Measurements from ENCODE around the gene TUBGCP6.

The TUBGCP6 gene

DNA sequence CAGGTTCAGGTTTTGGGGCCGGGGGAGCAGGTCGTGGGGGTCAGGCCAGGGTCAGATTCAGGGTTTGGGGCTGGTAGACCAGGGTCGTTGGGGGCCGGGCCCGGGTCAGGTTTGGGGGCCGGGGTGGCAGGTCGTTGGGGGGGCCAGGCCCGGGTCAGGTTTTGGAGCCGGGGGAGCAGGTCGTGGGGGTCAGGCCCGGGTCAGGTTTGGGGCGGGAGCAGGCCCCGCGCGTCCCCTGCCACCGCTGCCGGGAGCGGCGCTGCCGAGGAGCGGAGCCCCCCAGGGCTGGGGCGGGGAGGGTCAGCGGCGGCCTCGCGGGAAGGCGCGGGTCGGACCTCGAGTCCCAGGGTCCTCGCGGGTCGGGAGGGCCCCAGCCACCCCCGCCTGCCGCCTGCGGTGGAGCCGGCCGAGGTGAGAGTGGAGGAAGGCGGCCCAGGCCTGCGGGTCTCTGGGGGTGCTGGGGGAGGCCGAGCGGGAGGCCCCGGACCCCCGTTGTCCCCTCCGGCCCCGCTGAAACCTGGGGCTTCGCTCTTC is 58.6 kb downstream of the TUBGCP6 start:
- TF ChIP-seq EZH2phosphoT487 (IDR thresholded peaks at IDR 0.05; ENCODE audit: borderline replicate concordance) = no peak
- no peak for TF ChIP-seq CTCF (conservative IDR thresholded peaks at IDR 0.05; ENCODE audit: low read length)
- Histone ChIP-seq H3K9me2 (replicated peaks; ENCODE audit: low read depth, low read length) (no peaks in the 10 kb centered on the region), H3K9ac (ENCODE audit: low read depth, low read length, poor library complexity, severe bottlenecking) (peak overlapping the region; percentile 92), H3F3A (ENCODE audit: low read depth) (peaks cover 3% of the 10 kb centered on the region; the same call in 1 of the 2 replicates), H3K4me3 (ENCODE audit: low read length, poor library complexity, severe bottlenecking) (peak overlapping the region; percentile 77), H3K27me3 (ENCODE audit: insufficient read depth, low read length, poor library complexity, severe bottlenecking) (no peaks in the 10 kb centered on the region), H2AFZ (ENCODE audit: low read length) (no peak overlapping the region), H4K20me1 (ENCODE audit: insufficient read depth, low read length, poor library complexity, severe bottlenecking) (peaks cover 19% of the 10 kb centered on the region), H3K4me1 (ENCODE audit: insufficient read depth, low read length, poor library complexity, severe bottlenecking) (peaks cover 36% of the 10 kb centered on the region), H3K9me3 (ENCODE audit: insufficient read depth, low read depth, low read length) (no peaks in the 10 kb centered on the region), H3K79me2 (ENCODE audit: insufficient read depth, low read length) (peaks cover 43% of the 10 kb centered on the region), H3K36me3 (ENCODE audit: insufficient read depth, low read length) (no peaks in the 10 kb centered on the region), H3K4me2 (ENCODE audit: low read depth, low read length, poor library complexity, severe bottlenecking) (peak overlapping the region; percentile 80)

DNA sequence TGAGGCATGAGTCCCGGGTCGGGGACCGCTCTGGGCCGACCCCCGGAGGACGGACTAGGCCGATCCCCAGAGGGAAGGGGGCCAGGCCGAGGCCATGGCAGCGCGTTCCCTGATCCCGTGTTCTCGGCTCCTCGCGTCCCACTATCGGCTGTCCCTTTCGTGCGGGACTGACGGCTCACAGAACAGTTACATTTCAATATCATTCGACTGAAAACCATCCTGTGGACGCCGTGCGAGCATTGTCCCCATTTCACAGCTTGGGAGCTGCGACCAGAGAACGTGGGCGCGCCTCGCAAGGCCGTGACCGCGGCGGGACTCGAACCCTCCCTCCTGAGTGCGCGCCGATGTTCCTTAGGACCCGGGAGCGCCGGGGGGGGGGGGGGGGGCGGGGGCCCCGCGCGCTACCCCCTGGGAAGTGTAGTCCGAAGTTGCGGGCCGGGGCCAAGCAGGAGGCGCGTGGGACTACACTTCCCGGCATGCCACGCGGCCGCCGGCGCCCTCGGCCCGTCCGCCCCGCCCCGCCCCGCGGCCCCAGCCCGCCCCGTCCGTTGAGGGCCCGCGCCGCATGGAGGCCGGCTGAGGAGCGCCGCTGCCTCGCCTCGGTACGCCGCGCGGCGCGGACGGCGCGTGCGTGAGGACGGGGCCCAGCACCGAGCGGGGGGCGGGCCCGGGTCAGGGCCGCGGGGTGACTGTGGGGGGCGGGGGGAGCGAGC is 59.3 kb downstream of the TUBGCP6 start, which contains the start of gene TRABD:
TSS of gene TRABD (plus strand) at position 539 of the 713 bp plus-strand sequence. CDS start 7,148 bp downstream, outside the sequence.
- peaks cover 29% of the 10 kb centered on the region for H3K4me1 ChIP-seq (ENCODE audit: insufficient read depth, low read length, poor library complexity, severe bottlenecking)
- peak within 1 kb of the TSS; percentile 80 for H3K4me2 ChIP-seq (ENCODE audit: low read depth, low read length, poor library complexity, severe bottlenecking)
- peak within 1 kb of the TSS; percentile 77 for H3K4me3 ChIP-seq (ENCODE audit: low read length, poor library complexity, severe bottlenecking)
- no peaks in the 10 kb centered on the region for H3K36me3 ChIP-seq (ENCODE audit: insufficient read depth, low read length)
- peaks cover 12% of the 10 kb centered on the region for H4K20me1 ChIP-seq (ENCODE audit: insufficient read depth, low read length, poor library complexity, severe bottlenecking)
- peak within 1 kb of the TSS; percentile 92 for H3K9ac ChIP-seq (ENCODE audit: low read depth, low read length, poor library complexity, severe bottlenecking)
- peaks cover 37% of the 10 kb centered on the region for H3K79me2 ChIP-seq (ENCODE audit: insufficient read depth, low read length)
- no peaks in the 10 kb centered on the region for H3K27me3 ChIP-seq (ENCODE audit: insufficient read depth, low read length, poor library complexity, severe bottlenecking)
- no peaks in the 10 kb centered on the region for H3K9me3 ChIP-seq (ENCODE audit: insufficient read depth, low read depth, low read length)
- TF ChIP-seq EZH2phosphoT487 (IDR thresholded peaks at IDR 0.05; ENCODE audit: borderline replicate concordance) = no peak
- TF ChIP-seq CTCF (conservative IDR thresholded peaks at IDR 0.05; ENCODE audit: low read length) = no peak
- no peak within 1 kb of the TSS for H2AFZ ChIP-seq (ENCODE audit: low read length)
- H3F3A ChIP-seq (ENCODE audit: low read depth) = no peaks in the 10 kb centered on the region
- no peaks in the 10 kb centered on the region for H3K9me2 ChIP-seq (replicated peaks; ENCODE audit: low read depth, low read length)

DNA sequence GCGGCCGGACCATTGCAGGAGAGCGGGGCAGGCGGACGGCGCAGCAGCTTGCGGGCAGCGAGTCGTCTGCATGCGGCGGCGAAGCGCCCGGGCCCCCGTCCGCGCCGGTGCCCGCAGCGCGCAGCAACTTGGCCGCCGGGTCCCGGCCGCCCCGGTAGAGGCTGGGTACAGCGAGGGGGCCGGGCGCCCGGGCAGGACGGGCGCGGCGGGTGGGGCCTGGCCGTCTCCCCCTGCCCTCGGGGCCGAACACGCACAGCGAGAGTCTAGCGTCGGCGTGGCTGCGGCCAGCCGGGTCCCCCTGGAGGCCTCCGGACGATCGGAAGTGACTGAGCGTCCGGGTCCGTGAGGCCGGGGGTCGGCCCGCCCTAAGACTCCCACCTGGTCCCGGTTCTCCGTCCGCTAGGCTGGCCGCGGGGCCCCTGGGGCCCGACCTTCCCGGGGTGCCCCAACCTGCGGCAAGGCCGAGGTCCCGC is 59.9 kb downstream of the TUBGCP6 start:
- Histone ChIP-seq H3K36me3 (ENCODE audit: insufficient read depth, low read length) (no peaks in the 10 kb centered on the region), H3K27me3 (ENCODE audit: insufficient read depth, low read length, poor library complexity, severe bottlenecking) (no peaks in the 10 kb centered on the region), H3K4me3 (ENCODE audit: low read length, poor library complexity, severe bottlenecking) (peak overlapping the region; percentile 59), H3K9me2 (replicated peaks; ENCODE audit: low read depth, low read length) (no peaks in the 10 kb centered on the region), H3K9ac (ENCODE audit: low read depth, low read length, poor library complexity, severe bottlenecking) (peak overlapping the region; percentile 53), H3K9me3 (ENCODE audit: insufficient read depth, low read depth, low read length) (no peaks in the 10 kb centered on the region), H3K79me2 (ENCODE audit: insufficient read depth, low read length) (peaks cover 37% of the 10 kb centered on the region), H3F3A (ENCODE audit: low read depth) (no peaks in the 10 kb centered on the region), H2AFZ (ENCODE audit: low read length) (no peak overlapping the region), H3K4me1 (ENCODE audit: insufficient read depth, low read length, poor library complexity, severe bottlenecking) (peaks cover 28% of the 10 kb centered on the region), H3K4me2 (ENCODE audit: low read depth, low read length, poor library complexity, severe bottlenecking) (peak overlapping the region; percentile 65), H4K20me1 (ENCODE audit: insufficient read depth, low read length, poor library complexity, severe bottlenecking) (peaks cover 12% of the 10 kb centered on the region)
- TF ChIP-seq EZH2phosphoT487 (IDR thresholded peaks at IDR 0.05; ENCODE audit: borderline replicate concordance) = no peak
- no peak for TF ChIP-seq CTCF (conservative IDR thresholded peaks at IDR 0.05; ENCODE audit: low read length)
